C1 segment of cervical spinal cord (tissue), 14 donors: ENCODE results near the gene ZNF543.
A peak's percentile ranks its signal among the peaks of the same experiment; 100 is the strongest.
"Not testable (repeated sequence)": the region's sequence is repeated elsewhere in the genome, so short reads cannot be mapped to it uniquely, and the experiment has no call there.

Experiments used
- DNase-seq, 14 donors: peaks; one replicate each; lab custom pipeline; 2025; lab: John Stamatoyannopoulos, UW

Gene ZNF543

GRCh38 chr19:57320180-57321084 lies at the start of gene ZNF543:
Gene ZNF543 (plus strand): TSS chr19:57320472. CDS start chr19:57320854, 382 bp downstream.
- peak; percentile 58 to 95 (median 90) for DNase-seq

GRCh38 chr19:57271280-57271679 lies 49.0 kb upstream of the ZNF543 start:
- no peak for DNase-seq

- DNase-seq, result no peak
Measured at GRCh38 chr19:57273014-57273413, 47.3 kb upstream of the ZNF543 start.

DNA sequence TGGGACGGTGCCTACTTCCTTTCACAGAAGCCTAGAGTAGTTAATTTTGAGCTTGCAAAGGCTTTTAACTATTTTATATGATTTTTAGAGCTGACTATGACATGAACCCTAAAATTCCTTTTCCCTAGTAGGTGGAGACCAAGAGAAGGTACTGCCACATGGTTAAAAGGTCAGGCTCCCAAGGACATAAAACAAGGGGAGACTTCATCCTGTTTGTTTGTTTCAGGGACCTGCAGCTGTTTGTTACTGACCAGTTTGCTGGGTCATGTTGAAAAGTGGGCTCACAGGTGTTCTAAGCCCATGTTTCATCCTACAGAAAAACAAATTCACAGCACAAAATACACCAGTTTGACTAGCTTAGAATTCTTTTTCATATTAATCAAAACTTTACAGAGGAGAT lies 43.8 kb upstream of the ZNF543 start:
- DNase-seq, result no peak

- DNase-seq, result not testable (repeated sequence)
Measured at GRCh38 chr19:57278481-57278880, 41.8 kb upstream of the ZNF543 start.

DNA sequence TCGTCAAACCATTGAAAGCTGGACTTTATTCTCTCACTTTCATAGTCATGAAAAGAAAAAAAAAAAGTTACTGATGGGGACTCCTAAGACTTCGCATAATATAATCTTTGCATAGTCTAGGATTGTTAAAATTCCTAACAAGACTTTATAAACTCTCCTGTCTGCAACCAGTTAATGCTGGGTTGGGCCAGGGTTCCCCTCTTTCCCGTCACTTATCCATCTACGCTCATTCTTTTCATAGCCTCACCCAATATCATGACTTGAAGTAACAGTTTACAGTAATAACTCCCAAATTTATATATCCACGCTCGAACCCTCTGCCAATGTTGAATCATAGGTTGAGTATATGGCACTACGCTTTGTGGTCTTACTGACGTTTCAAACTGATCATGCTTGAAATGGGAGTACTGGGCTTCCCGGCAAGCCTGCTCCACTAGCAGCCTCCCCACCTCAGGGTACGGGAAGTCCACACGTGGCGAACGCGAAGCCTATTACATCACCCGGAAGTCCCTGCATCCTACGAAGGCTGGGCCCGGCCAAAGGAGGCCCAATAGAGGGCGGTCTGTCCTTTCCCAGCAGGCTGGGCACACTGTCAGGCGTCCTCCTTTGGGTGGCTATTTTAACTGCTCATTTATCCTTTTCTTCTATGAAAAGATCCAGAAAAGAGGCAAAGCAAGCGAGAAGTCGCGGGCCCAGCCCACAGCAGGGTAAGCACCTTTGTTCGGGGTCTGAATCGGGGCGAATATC lies 40.7 kb upstream of the ZNF543 start:
- DNase-seq, result peak; percentile 62 to 95 (median 83)

GRCh38 chr19:57280165-57280961 lies 39.9 kb upstream of the ZNF543 start, which contains the start of gene ZNF460:
Gene ZNF460 (plus strand): TSS chr19:57280485. CDS start chr19:57280807, 322 bp downstream.
- peak; percentile 68 to 95 (median 90) for DNase-seq

GRCh38 chr19:57280962-57281400 lies 39.3 kb upstream of the ZNF543 start:
- DNase-seq, result peak in 2 of 14 donors; percentile 18 to 19

DNA sequence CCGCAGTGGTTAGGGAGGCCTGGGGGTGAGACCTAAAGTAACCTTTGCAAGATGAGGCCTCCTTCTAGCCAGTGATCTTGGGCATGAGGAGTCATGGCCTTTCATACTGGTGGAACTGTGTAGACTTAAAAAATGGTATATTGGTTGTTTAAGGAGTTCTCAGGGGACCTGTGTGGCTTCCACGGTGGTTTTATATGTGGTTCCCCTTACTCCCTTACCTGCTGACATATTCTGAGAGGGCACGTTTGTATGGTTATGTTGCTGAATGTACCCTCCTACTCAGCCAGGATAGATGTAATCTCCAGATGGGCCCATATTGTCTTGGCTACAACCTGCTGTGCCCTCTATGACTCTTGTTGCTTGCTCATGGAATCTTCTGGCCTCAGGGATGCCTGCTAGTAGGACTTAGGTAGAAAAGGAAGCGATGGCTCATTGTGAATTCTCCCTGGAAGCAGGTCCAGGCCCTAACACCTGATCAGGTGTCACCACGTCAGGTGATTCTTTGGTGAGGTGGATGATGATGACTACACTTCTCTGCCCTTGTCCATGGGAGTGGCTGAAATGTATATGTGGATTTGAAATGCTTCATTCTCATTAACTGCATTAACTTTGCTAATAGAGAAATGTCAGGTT lies 38.1 kb upstream of the ZNF543 start:
- DNase-seq, result no peak

DNA sequence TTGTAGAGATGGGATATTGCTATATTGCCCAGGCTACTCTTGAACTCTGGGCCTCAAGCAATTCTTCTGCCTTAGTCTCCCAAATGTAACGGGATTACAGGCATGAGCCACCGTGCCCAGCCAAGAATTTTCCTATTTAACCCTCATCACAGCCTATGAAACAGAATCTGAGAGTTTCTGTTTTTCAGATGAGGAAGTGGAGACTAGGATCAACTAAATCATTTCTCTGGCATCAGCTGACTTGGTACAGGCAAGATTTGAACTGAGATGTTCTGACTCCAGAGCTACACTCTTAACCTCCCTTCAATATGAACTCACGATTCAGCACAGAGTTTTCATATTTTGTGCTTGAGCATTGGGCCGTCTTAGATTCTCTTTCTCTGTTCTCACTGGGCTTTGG lies 31.9 kb upstream of the ZNF543 start:
- DNase-seq, result no peak

- no peak for DNase-seq
Measured at GRCh38 chr19:57290970-57291369, 29.3 kb upstream of the ZNF543 start.

DNA sequence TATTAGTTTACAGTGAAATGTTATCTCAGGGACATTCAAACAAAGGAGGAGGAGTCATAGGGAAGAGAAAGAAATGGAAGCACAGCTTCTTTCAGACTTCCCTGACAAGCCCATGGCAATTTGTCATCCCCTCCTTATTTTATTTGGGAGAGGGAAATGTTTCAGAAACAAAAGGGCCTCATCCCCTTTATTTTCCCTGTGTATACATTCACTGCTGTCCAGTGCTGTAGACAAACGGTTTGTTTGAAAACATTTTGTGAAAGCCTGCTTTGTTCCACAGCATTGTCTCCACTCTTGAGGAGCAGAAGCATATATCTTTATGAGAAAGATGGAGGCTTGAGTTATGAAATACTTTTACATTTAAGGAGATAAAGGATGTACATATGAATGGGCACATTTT lies 27.7 kb upstream of the ZNF543 start:
- DNase-seq, result no peak

GRCh38 chr19:57293719-57294118 lies 26.6 kb upstream of the ZNF543 start:
- no peak for DNase-seq

DNA sequence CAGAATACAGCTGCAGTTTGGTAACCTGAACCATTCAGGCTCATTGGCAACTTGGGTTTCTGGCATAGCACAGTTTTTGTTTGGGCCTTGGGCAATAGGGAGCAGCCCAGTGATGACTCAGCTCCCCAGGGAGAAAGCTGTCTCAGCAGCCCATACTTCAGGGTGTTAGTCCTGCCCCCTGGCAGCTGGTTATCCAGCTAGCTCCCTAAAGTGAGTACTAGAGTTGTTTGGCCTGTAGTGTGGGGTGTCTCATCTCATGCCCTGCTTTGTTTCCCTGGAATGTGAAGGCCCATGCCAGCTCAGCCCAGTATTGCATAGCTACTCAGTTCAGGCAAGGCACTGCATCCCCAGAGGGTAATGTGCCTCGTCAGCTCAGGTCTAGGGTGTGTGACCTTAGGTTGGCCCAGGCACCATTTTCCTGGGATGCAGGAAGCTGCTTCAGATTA lies 18.2 kb upstream of the ZNF543 start:
- peak in 2 of 14 donors; percentile 23 to 58 for DNase-seq

- no peak for DNase-seq
Measured at GRCh38 chr19:57302727-57303401, 17.4 kb upstream of the ZNF543 start.

DNA sequence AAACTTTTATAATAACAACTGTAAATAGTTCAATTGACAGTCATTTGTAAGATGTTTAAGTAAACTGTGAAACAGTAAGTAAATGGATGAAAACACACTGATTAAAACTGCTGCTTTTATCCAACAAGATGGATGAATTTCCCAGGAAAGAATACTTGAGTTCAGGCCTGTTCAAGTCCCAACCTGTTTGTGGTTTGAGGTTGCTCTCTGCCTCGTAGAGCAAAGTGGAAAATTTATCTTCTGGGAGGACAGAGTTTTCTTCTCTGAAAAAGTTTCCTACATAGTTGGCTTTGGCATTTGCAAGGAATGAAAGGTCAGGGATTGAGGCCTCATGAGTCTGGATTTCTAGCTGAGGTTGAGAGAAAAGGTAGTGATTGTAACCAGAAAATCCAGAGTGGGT lies 15.2 kb upstream of the ZNF543 start:
- DNase-seq, result no peak

DNA sequence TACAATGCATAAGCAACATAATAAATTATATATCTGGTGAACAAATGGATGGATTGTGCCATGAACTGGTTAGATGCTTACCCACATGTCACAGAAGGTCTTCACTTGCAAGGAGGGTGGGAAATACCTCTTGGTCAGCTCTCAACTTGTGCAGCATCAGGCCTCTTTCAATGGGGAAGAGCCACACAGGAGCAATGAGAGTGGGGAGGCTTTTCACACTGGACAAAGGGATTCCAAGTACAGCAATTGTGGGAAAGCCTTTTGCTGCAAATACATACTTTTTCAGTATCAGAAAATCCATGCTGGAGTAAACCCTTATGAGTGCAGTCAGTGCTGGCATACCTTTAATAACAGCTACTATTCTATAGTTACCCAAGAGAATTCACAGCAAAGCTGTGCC lies 11.8 kb upstream of the ZNF543 start:
- DNase-seq, result no peak

- DNase-seq, result no peak
Measured at GRCh38 chr19:57310792-57311191, 9.5 kb upstream of the ZNF543 start.

DNA sequence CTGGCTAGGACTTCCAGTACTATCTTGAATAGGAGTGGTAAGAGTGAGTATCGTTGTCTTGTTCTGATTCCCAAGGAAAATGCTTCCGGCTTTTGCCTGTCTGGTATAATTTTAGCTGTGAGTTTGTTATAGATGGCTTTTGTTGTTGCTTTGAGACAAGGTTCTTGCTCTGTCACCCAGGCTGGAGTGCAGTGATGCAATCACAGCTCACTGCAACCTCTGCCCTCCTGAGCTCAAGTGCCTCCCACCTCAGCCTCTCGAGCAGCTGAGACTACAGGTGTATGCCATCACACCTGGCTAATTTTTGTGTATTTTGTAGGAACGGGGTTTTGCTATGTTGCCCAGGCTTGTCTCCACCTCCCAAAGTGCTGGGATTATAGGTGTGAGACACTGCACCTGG lies 6.1 kb upstream of the ZNF543 start:
- DNase-seq, result no peak

GRCh38 chr19:57317503-57317902 lies 2.8 kb upstream of the ZNF543 start:
- peak in 1 of 14 donors; percentile 20 for DNase-seq

GRCh38 chr19:57319869-57320179 lies 448 bp upstream of the ZNF543 start:
- DNase-seq, result no peak
